Skeletal muscle tissue (tissue), 4 donors: ENCODE results near the gene NHLRC1. TPM values are rescaled to one million over a fixed set of nuclear protein-coding genes. Genes with fewer than 3 reads are reported as not detected.

Experiments used
- H3K27ac ChIP-seq: one replicate; pipeline ENCODE4 v1.7.0; 2013; ENCODE audit warnings: mild to moderate bottlenecking, low read depth, low read length, inconsistent platforms
- H3K27me3 ChIP-seq, 3 donors: one replicate each; pipeline ENCODE4 v1.7.0; 2013; ENCODE audit warnings: low read length in 3 of 3; ENCODE audit not compliant: control insufficient read depth in 3 of 3, insufficient read depth in 3 of 3
- H3K36me3 ChIP-seq, 3 donors: one replicate each; pipeline ENCODE4 v1.7.0; 2013; ENCODE audit warnings: low read length in 3 of 3; ENCODE audit not compliant: control insufficient read depth in 3 of 3, insufficient read depth in 3 of 3
- H3K4me1 ChIP-seq, 3 donors: one replicate each; pipeline ENCODE4 v1.7.0; 2013; ENCODE audit warnings: low read length in 3 of 3, mild to moderate bottlenecking in 3 of 3; ENCODE audit not compliant: control insufficient read depth in 3 of 3, insufficient read depth in 3 of 3
- H3K4me3 ChIP-seq, 3 donors: one replicate each; pipeline ENCODE4 v1.7.0; 2013; ENCODE audit warnings: low read length in 3 of 3
- H3K9ac ChIP-seq, 3 donors: one replicate each; pipeline ENCODE4 v1.7.0; 2013; ENCODE audit warnings: low read length in 3 of 3, mild to moderate bottlenecking in 3 of 3, moderate library complexity in 2 of 3, low read depth in 1 of 3
- H3K9me3 ChIP-seq, 3 donors: one replicate each; pipeline ENCODE4 v1.7.0; 2013; ENCODE audit warnings: low read length in 3 of 3; ENCODE audit not compliant: control insufficient read depth in 3 of 3
- total RNA-seq: library from RNA; depleted of rRNA; stranded (reverse); fragments of >200 nt; gene quantifications from one replicate; pipeline ENCODE4 v1.2.3, GENCODE V29; 2014
- donor health status: Osteomylitis.

The NHLRC1 gene
- total RNA-seq, 1 donor from 2014 or later, result 3.1 TPM

GRCh38 chr6:18141805-18142590 lies 19.5 kb upstream of the NHLRC1 start:
- H3K9me3 ChIP-seq, result no peaks in the 10 kb centered on the region
- no peak overlapping the region for H3K9ac ChIP-seq
- H3K27me3 ChIP-seq, result no peaks in the 10 kb centered on the region
- no peaks in the 10 kb centered on the region for H3K4me1 ChIP-seq
- H3K36me3 ChIP-seq, result peaks cover 18 to 30% (median 26%) of the 10 kb centered on the region in 3 donors
- H3K27ac ChIP-seq, result no peak overlapping the region
- H3K4me3 ChIP-seq, result no peak overlapping the region

- peaks cover 16 to 30% (median 23%) of the 10 kb centered on the region in 3 donors for H3K36me3 ChIP-seq
Observed at GRCh38 chr6:18139935-18140621, 17.6 kb upstream of the NHLRC1 start.

GRCh38 chr6:18138906-18139305 lies 16.4 kb upstream of the NHLRC1 start:
- H3K9me3 ChIP-seq, result no peaks in the 10 kb centered on the region
- peaks cover 16 to 35% (median 27%) of the 10 kb centered on the region in 3 donors for H3K36me3 ChIP-seq
- H3K27ac ChIP-seq, result no peak overlapping the region
- no peaks in the 10 kb centered on the region for H3K27me3 ChIP-seq
- no peak overlapping the region for H3K9ac ChIP-seq
- no peak overlapping the region for H3K4me3 ChIP-seq
- no peaks in the 10 kb centered on the region for H3K4me1 ChIP-seq

More at GRCh38 chr6:18139935-18140621, 17.6 kb upstream of the NHLRC1 start:
- Histone ChIP-seq H3K27me3 (no peaks in the 10 kb centered on the region), H3K9ac (no peak overlapping the region), H3K27ac (no peak overlapping the region), H3K4me1 (no peaks in the 10 kb centered on the region), H3K9me3 (no peaks in the 10 kb centered on the region), H3K4me3 (no peak overlapping the region)

GRCh38 chr6:18136260-18136659 lies 13.8 kb upstream of the NHLRC1 start:
- H3K9ac ChIP-seq, result no peak overlapping the region
- H3K36me3 ChIP-seq, result peaks cover 13 to 30% (median 16%) of the 10 kb centered on the region in 3 donors
- no peaks in the 10 kb centered on the region for H3K9me3 ChIP-seq
- no peaks in the 10 kb centered on the region for H3K27me3 ChIP-seq
- H3K4me3 ChIP-seq, result no peak overlapping the region
- no peak overlapping the region for H3K27ac ChIP-seq
- no peaks in the 10 kb centered on the region for H3K4me1 ChIP-seq

- Histone ChIP-seq H3K27ac (no peak overlapping the region), H3K36me3 (peaks cover 9 to 28% (median 12%) of the 10 kb centered on the region in 3 donors), H3K4me1 (no peaks in the 10 kb centered on the region)
Observed at GRCh38 chr6:18135171-18135570, 12.7 kb upstream of the NHLRC1 start.

GRCh38 chr6:18132346-18132745 lies 9.9 kb upstream of the NHLRC1 start:
- Histone ChIP-seq H3K9ac (no peak overlapping the region), H3K9me3 (no peaks in the 10 kb centered on the region), H3K27ac (no peak overlapping the region), H3K4me1 (no peaks in the 10 kb centered on the region), H3K27me3 (no peaks in the 10 kb centered on the region), H3K36me3 (peaks cover 6 to 17% (median 6%) of the 10 kb centered on the region in 3 donors), H3K4me3 (no peak overlapping the region)

More at GRCh38 chr6:18135171-18135570, 12.7 kb upstream of the NHLRC1 start:
- Histone ChIP-seq H3K9me3 (no peaks in the 10 kb centered on the region), H3K4me3 (no peak overlapping the region), H3K27me3 (no peaks in the 10 kb centered on the region), H3K9ac (no peak overlapping the region)

GRCh38 chr6:18126121-18126520 lies 3.6 kb upstream of the NHLRC1 start:
- no peak overlapping the region for H3K27ac ChIP-seq
- H3K36me3 ChIP-seq, result peaks cover 0 to 6% (median 5%) of the 10 kb centered on the region in 3 donors
- peaks cover 11 to 21% (median 13%) of the 10 kb centered on the region in 3 donors for H3K4me1 ChIP-seq
- H3K9me3 ChIP-seq, result no peaks in the 10 kb centered on the region
- no peak overlapping the region for H3K4me3 ChIP-seq
- no peaks in the 10 kb centered on the region for H3K27me3 ChIP-seq
- no peak overlapping the region for H3K9ac ChIP-seq

- Histone ChIP-seq H3K36me3 (no peaks in the 10 kb centered on the region), H3K4me3 (peak overlapping the region; percentile 41 to 91 (median 86)), H3K9me3 (no peaks in the 10 kb centered on the region), H3K27me3 (no peaks in the 10 kb centered on the region), H3K4me1 (peaks cover 11 to 23% (median 13%) of the 10 kb centered on the region in 3 donors), H3K9ac (peak overlapping the region in 2 of 3 donors; percentile 67 to 86), H3K27ac (peak overlapping the region; percentile 68)
Observed at GRCh38 chr6:18121580-18122127, 823 bp downstream of the NHLRC1 start.

GRCh38 chr6:18119236-18119635 lies 3.2 kb downstream of the NHLRC1 start:
- H3K9me3 ChIP-seq, result no peaks in the 10 kb centered on the region

GRCh38 chr6:18118330-18118729 lies 4.1 kb downstream of the NHLRC1 start:
- no peak overlapping the region for H3K4me3 ChIP-seq
- H3K36me3 ChIP-seq, result no peaks in the 10 kb centered on the region
- no peaks in the 10 kb centered on the region for H3K9me3 ChIP-seq
- H3K27ac ChIP-seq, result no peak overlapping the region
- no peak overlapping the region for H3K9ac ChIP-seq
- peaks cover 11 to 22% (median 13%) of the 10 kb centered on the region in 3 donors for H3K4me1 ChIP-seq
- no peaks in the 10 kb centered on the region for H3K27me3 ChIP-seq

More at GRCh38 chr6:18119236-18119635, 3.2 kb downstream of the NHLRC1 start:
- H3K9ac ChIP-seq, result no peak overlapping the region
- H3K4me3 ChIP-seq, result no peak overlapping the region
- no peaks in the 10 kb centered on the region for H3K36me3 ChIP-seq
- H3K27ac ChIP-seq, result no peak overlapping the region
- no peaks in the 10 kb centered on the region for H3K27me3 ChIP-seq
- H3K4me1 ChIP-seq, result peaks cover 11 to 23% (median 13%) of the 10 kb centered on the region in 3 donors
